SIG-M5 (cell line): ENCODE results near the gene FUT2.
"Not testable (repeated sequence)": the region's sequence is repeated elsewhere in the genome, so short reads cannot be mapped to it uniquely, and the experiment has no call there.

Experiments used
- DNase-seq: peaks from one replicate; lab custom pipeline; 2025; lab: John Stamatoyannopoulos, UW

The FUT2 gene

GRCh38 chr19:48702701-48703100 is 6.9 kb downstream of the FUT2 start:
- no peak for DNase-seq

- DNase-seq: no peak
Observed at GRCh38 chr19:48703316-48703715, 7.5 kb downstream of the FUT2 start.

- DNase-seq: no peak
Observed at GRCh38 chr19:48705431-48705830, 9.7 kb downstream of the FUT2 start.

- DNase-seq: no peak
Observed at GRCh38 chr19:48708471-48708870, 12.7 kb downstream of the FUT2 start.

GRCh38 chr19:48711106-48711662 is 15.4 kb downstream of the FUT2 start:
- DNase-seq: no peak

- DNase-seq: no peak
Observed at GRCh38 chr19:48713041-48713863, 17.5 kb downstream of the FUT2 start.

- peak; percentile 98 for DNase-seq
Observed at GRCh38 chr19:48713864-48714755, 18.3 kb downstream of the FUT2 start.

GRCh38 chr19:48714759-48715675 is 19.2 kb downstream of the FUT2 start:
- DNase-seq: no peak

GRCh38 chr19:48715681-48716171 is 20.0 kb downstream of the FUT2 start:
- DNase-seq: no peak

- DNase-seq: no peak
Observed at GRCh38 chr19:48716562-48717291, 21.0 kb downstream of the FUT2 start.

- DNase-seq: not testable (repeated sequence)
Observed at GRCh38 chr19:48718106-48718505, 22.3 kb downstream of the FUT2 start.

- no peak for DNase-seq
Observed at GRCh38 chr19:48718711-48719231, 23.0 kb downstream of the FUT2 start.

GRCh38 chr19:48719263-48720171 is 23.7 kb downstream of the FUT2 start, which contains the start of gene MAMSTR:
TSS of gene MAMSTR (minus strand) at chr19:48719725. CDS start at chr19:48719031, 694 bp downstream.
- DNase-seq: no peak

- no peak for DNase-seq
Observed at GRCh38 chr19:48720251-48720612, 24.5 kb downstream of the FUT2 start.

GRCh38 chr19:48720613-48721296 is 25.0 kb downstream of the FUT2 start:
- DNase-seq: peak; percentile 68

GRCh38 chr19:48722196-48722708 is 26.5 kb downstream of the FUT2 start:
- no peak for DNase-seq

GRCh38 chr19:48724796-48725753 is 29.3 kb downstream of the FUT2 start:
- DNase-seq: peak; percentile 79
